ENCODE measurements around the gene FBXL4.

DNA sequence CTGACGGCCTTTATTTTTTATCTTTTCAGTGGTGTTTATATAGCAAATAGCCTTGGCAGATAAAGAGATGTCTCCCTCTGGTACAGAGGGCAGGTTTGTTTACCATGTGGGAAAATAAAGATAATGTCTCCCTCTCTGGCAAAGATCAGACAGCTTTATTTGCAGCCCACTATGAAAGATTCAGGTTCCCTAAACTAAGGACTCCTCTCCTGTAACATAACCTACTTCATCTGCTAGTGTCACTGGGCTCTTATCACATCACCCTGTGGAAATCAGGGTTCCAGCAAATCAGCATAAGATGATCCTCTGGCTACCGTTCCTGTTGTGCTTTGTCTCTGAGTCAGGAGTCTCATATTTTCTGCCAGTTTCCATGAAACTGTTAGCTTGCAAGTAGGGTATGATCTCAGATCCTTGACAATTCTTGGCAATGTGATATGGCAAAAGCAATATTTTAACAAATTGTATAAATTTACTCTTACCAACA lies 3.1 kb downstream of the FBXL4 start:
- TF ChIP-seq POLR2A (IDR thresholded peaks at IDR 0.05; ENCODE audit: low read depth, low read length): no peak
- no peak for TF ChIP-seq POLR2AphosphoS5 (IDR thresholded peaks at IDR 0.05; ENCODE audit: low read depth, low read length)
- no peak for TF ChIP-seq TAF1 (IDR thresholded peaks at IDR 0.05; ENCODE audit: borderline replicate concordance, low read depth, low read length)

Measured in GM12892 (cell line).